RWPE2 (cell line): ENCODE measurements around the gene TLE4.

ENCODE experiments used
- ATAC-seq: fragments of 200-7000 bp; cut with Tn5 transposase; 3 replicates; pipeline ENCODE4 v1.9.1; 2021; ENCODE audit warnings: low read depth
- DNase-seq: peaks from one replicate; pipeline ENCODE4 v3.0.0-alpha.2; 2020; ENCODE audit warnings: low spot score
- H3K27ac ChIP-seq: fragments of 450-650 bp; 2 replicates; pipeline ENCODE4 v1.5.1; 2017; ENCODE audit warnings: mild to moderate bottlenecking; ENCODE audit not compliant: poor library complexity, severe bottlenecking
- H3K27me3 ChIP-seq: fragments of 250-450 bp; sonication (Bioruptor Pico); 2 replicates; pipeline ENCODE4 v1.5.1; 2021; ENCODE audit warnings: mild to moderate bottlenecking, moderate library complexity; ENCODE audit not compliant: insufficient read depth, poor library complexity, severe bottlenecking
- H3K36me3 ChIP-seq: fragments of 250-450 bp; sonication (Bioruptor Pico); 2 replicates; pipeline ENCODE4 v1.5.1; 2020; ENCODE audit warnings: low read depth, mild to moderate bottlenecking, moderate library complexity
- H3K4me1 ChIP-seq: fragments of 250-450 bp; sonication (Bioruptor Pico); 2 replicates; pipeline ENCODE4 v1.5.1; 2021; ENCODE audit warnings: mild to moderate bottlenecking, moderate library complexity; ENCODE audit not compliant: insufficient read depth, poor library complexity, severe bottlenecking
- H3K4me3 ChIP-seq: fragments of 250-450 bp; sonication (Bioruptor Pico); 2 replicates; pipeline ENCODE4 v1.5.1; 2021; ENCODE audit warnings: mild to moderate bottlenecking, moderate library complexity; ENCODE audit not compliant: severe bottlenecking
- H3K9me3 ChIP-seq: fragments of 250-450 bp; sonication (Bioruptor Pico); 2 replicates; pipeline ENCODE4 v1.5.1; 2021; ENCODE audit warnings: mild to moderate bottlenecking, moderate library complexity; ENCODE audit not compliant: severe bottlenecking
- TF ChIP-seq, protein P1 (sequence below): fragments of 450-650 bp; IDR thresholded peaks from one replicate; pipeline ENCODE4 v1.5.1; 2017; ENCODE audit warnings: mild to moderate bottlenecking, moderate library complexity; ENCODE audit not compliant: poor library complexity, severe bottlenecking

TLE4 gene

DNA sequence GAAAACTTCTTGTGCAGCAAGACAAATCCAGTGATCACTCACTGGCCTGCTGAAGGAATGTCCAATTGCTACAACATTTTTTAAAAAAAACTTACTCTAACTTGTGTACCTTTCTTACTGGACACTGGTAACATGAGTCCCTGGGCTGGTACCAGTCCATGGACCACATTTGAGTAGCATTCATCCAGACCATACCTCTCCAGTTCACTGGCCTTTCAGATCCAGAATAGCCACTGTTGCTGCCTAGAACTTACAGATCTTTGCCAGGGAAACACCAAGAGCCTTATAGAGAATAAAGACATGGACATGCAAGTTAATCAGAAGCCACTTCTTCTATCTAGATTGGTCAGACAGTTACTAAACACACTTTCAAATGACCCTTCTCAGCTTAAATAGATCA lies 185.3 kb downstream of the TLE4 start:
- Histone ChIP-seq H3K36me3 (no peaks in the 10 kb centered on the region), H3K9me3 (peaks cover 2% of the 10 kb centered on the region), H3K27me3 (no peaks in the 10 kb centered on the region), H3K4me3 (no peak overlapping the region), H3K27ac (no peak overlapping the region), H3K4me1 (no peaks in the 10 kb centered on the region)
- DNase-seq, result no peak
- no peak for ATAC-seq
- TF ChIP-seq, protein P1, sequence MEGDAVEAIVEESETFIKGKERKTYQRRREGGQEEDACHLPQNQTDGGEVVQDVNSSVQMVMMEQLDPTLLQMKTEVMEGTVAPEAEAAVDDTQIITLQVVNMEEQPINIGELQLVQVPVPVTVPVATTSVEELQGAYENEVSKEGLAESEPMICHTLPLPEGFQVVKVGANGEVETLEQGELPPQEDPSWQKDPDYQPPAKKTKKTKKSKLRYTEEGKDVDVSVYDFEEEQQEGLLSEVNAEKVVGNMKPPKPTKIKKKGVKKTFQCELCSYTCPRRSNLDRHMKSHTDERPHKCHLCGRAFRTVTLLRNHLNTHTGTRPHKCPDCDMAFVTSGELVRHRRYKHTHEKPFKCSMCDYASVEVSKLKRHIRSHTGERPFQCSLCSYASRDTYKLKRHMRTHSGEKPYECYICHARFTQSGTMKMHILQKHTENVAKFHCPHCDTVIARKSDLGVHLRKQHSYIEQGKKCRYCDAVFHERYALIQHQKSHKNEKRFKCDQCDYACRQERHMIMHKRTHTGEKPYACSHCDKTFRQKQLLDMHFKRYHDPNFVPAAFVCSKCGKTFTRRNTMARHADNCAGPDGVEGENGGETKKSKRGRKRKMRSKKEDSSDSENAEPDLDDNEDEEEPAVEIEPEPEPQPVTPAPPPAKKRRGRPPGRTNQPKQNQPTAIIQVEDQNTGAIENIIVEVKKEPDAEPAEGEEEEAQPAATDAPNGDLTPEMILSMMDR, result no peak

DNA sequence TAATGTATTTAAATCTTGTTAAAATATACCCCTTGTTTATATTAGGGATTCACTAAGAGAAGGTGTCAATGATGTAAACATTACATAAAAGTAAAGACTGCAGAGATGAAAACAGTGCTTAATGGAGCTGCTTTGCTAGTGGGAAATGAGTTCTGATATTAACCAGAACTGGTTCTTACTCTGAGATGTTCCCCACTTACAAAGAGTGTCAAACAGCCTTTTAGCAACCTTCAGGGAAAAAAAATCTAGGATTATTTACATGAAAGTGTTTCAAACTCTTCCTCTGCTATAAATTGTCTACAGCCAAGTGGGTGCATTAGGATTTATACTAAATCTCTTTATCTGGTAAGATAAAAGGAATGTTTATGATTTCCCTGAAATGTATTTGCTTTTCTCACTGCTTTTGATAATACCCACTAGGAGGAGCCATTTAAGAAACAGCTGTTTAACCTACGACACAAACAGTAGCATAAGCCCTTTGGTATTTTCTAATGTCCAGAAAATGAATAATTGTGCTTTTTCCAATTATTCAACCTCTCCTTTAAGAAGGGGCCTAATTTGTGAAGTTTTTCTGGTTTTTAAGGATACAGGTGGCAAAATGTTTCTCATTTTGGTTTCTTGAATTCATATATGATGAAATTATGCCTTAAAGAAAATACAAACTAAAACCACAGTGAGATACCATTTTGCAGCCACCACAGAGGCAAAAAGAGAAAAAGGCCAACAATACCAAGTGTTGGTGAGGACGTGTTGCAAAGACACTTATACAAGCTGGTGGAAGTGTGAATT lies 186.3 kb downstream of the TLE4 start:
- H3K27ac ChIP-seq, result no peak overlapping the region
- no peak for DNase-seq
- H3K4me1 ChIP-seq, result no peaks in the 10 kb centered on the region
- TF ChIP-seq, protein P1, result peak; percentile 50
- no peak overlapping the region for H3K4me3 ChIP-seq
- no peaks in the 10 kb centered on the region for H3K36me3 ChIP-seq
- 0 out of 3 replicates have a peak, but pooled peaks have one; percentile 25 for ATAC-seq
- H3K27me3 ChIP-seq, result no peaks in the 10 kb centered on the region
- H3K9me3 ChIP-seq, result no peaks in the 10 kb centered on the region

DNA sequence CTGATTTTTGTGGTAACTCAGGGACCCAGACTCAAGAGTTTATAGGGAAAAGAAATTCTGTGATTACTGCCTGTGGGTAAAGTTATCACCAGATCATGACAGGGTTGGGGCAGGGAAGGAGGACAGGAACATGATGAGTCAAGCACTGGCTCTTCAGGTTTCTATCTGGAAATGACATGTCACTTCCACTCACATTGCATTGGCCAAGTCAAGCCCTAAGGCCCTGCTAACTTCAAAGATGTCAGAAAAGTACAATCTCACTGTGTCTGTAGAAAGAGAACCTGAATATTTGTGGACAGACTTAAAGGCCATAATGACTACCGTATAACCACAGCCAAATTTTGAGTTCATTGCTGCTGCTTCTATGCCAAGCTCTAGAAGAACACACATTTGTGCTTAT lies 187.7 kb downstream of the TLE4 start:
- Histone ChIP-seq H3K4me1 (no peaks in the 10 kb centered on the region), H3K36me3 (no peaks in the 10 kb centered on the region), H3K27me3 (no peaks in the 10 kb centered on the region), H3K9me3 (no peaks in the 10 kb centered on the region), H3K27ac (no peak overlapping the region), H3K4me3 (no peak overlapping the region)
- ATAC-seq, result no peak
- TF ChIP-seq, protein P1, result no peak
- no peak for DNase-seq

DNA sequence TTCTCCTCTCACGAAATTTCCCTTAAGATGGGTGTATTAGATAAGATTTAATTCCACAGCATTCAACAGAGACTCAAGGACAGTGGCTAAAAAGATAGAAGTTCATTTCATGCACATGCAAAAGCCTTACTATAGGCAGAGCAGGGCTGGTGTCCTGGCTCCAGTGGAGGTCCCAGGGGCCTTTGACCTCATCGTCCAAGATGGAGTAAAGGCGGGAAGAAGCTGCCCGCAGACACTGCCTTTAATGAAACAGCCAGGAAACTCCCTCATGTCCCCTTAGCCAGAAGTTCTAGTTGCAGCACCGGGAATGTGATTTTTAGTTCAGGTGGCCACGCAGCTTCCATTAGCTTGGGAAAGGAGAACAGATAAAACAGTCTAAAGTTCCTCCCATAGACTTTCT lies 190.3 kb downstream of the TLE4 start:
- no peaks in the 10 kb centered on the region for H3K4me1 ChIP-seq
- TF ChIP-seq, protein P1, result no peak
- no peaks in the 10 kb centered on the region for H3K27me3 ChIP-seq
- H3K36me3 ChIP-seq, result no peaks in the 10 kb centered on the region
- ATAC-seq (no peak), DNase-seq (no peak)
- no peaks in the 10 kb centered on the region for H3K9me3 ChIP-seq
- no peak overlapping the region for H3K27ac ChIP-seq
- H3K4me3 ChIP-seq, result no peak overlapping the region

DNA sequence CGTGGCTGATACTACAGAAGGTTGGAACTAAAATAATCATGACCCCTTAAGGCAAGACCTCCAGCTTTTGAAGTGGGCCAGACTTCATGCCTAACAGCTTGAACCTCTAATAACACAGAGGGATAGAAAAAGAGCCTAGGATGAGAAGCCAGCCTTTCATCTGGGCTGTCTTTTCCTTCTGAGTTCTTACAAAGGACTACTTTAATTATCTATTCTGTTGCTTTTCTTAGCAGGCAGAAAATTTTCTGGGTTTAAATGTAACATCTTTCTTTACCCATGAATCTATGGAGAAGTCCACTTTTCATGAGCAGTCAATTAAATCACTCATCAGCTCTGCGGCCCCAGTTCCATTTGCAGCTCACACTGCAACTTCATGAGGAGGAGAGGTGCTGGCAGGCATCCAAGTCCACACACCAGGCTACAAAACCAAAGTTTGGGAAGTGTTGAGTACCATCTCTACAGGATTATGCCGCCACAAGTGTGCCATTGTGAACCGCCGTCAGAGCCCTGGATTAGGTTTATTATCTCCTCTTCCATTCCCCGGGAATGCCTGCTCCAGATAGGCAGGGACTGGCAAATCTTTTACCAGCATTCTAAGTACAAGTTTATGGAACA lies 192.0 kb downstream of the TLE4 start:
- Histone ChIP-seq H3K4me3 (no peak overlapping the region), H3K27me3 (no peaks in the 10 kb centered on the region), H3K36me3 (no peaks in the 10 kb centered on the region), H3K9me3 (no peaks in the 10 kb centered on the region), H3K27ac (no peak overlapping the region), H3K4me1 (no peaks in the 10 kb centered on the region)
- no peak for ATAC-seq
- TF ChIP-seq, protein P1, result no peak
- no peak for DNase-seq
